ENCODE results near the gene LRP8.

Gene LRP8

GRCh38 chr1:53321776-53322602, 5.9 kb downstream of the LRP8 start:
- no peak for DNase-seq (ENCODE audit: low spot score)

DNA sequence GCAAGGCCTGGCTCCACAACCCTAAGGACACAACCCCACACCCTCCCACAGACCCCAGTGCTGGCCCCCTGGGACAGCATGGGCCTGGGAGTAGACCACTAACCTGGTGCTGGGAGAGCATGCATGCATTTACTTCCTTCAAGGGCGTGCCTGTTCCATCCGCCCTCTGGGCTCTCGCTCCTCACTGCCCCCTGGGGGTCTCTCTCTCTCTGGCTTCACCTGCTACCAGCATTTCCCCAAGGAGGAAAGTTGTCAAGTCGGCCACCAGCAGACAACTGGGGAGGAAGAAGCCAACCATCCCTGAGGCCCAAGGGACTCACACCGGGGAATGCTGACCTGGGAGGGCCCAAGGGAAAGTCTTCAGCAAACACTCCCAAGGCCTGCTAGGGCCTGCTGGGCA, 6.5 kb downstream of the LRP8 start:
- DNase-seq (ENCODE audit: low spot score), result peak; percentile 55

GRCh38 chr1:53320646-53321045, 7.2 kb downstream of the LRP8 start:
- no peak for DNase-seq (ENCODE audit: low spot score)

DNA sequence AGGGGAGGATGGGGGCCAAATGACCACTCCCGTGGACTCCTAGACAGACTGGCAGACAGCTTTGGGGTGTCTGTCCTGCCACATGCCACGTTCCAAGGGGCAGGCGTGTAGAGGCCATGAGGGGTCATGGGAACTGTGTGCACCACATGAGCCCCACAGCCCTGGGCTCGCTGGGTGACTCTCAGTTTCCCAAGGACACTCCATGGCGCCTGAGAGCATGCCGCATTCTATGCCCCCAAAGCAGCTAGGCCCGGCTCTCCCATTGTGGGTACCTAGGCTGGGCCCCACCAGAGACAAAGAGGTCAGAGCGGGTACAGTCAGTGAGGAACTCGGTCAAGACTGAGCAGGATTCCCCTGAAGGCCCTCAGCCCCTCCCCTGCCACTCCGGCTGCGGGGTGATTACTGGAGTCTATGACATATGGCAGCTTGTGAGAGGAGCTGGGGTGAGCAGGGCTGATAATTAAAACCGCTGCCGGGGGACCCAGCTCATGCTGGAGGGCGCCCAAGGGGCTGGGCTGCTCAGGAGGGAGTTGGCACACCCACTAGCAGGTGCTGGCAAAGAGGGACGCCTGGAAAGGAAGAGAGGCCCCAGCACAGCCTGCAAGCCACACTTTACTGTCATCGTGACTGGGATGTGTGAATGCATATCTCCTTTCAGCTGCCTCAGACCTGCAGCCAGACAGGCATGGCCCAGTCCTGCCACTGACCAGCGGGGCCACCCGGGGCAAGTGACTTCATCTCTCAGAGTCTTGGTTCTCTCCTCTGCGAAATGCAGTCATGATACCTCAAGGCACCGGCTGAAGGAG, 8.4 kb downstream of the LRP8 start:
- no peak for DNase-seq (ENCODE audit: low spot score)

DNA sequence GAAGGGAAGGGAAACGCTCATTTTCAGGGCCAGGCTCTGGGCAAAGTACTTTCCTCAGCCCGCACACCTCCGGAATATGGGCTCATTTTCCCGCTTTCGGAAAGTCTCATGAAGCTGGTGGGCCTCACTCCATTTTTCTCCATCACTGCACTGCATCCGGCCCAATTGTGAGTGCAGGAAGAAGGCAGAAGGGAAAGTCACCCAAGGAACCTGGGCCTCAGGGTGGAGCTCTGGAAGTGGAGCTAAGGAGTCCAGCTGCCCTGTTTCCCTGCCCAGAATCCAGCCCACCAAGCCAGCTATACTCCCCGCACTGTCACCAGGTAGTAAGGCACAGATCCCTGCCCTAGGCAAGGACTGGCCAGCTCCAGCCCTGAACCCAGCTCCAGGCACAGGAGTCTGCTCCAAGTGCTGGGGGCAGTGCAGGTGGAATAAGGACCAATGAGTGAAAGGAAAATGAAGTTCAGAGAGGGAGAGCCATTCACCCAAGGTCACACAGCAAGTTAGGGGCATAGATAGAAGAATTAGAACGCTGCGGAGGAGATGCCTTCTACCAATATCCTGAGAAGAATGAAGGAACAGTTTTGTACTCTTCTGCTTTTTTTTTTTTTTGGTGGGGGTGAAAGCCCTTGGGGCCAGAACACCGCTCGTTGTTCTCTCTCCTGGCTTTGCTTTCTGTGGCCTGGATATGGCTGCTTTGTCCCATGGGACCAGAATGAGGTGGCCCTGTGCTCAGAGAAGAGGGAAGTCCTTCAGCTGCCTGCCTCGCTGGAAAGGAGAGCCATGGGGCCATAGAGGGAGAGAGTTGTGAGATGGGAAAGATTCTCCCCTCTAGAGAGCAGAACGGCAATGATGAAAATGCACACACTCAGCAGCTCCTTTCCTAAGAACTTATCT, 10.0 kb downstream of the LRP8 start:
- no peak for DNase-seq (ENCODE audit: low spot score)

GRCh38 chr1:53316766-53317581, 10.9 kb downstream of the LRP8 start:
- no peak for DNase-seq (ENCODE audit: low spot score)

DNA sequence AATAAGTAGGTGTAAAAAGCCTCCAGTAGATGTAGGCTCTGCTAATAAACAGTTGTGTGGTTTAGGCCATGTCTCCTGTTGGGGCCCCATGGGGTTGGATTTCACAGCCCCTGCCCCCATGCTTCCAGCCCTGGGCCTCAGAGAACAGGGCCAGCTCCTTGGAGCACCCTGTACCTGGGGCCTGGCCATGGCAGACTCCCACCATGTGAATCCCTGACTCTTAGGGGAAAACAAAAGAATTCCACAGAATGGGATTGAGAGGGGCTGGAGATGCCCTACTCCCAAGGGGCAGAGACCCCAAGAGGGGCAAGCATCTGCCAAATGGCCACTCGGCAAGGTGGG, 11.5 kb downstream of the LRP8 start:
- no peak for DNase-seq (ENCODE audit: low spot score)

- DNase-seq (ENCODE audit: low spot score), result no peak
Measured at GRCh38 chr1:53315456-53316423, 12.1 kb downstream of the LRP8 start.

- DNase-seq (ENCODE audit: low spot score), result no peak
Measured at GRCh38 chr1:53315046-53315445, 12.8 kb downstream of the LRP8 start.

DNA sequence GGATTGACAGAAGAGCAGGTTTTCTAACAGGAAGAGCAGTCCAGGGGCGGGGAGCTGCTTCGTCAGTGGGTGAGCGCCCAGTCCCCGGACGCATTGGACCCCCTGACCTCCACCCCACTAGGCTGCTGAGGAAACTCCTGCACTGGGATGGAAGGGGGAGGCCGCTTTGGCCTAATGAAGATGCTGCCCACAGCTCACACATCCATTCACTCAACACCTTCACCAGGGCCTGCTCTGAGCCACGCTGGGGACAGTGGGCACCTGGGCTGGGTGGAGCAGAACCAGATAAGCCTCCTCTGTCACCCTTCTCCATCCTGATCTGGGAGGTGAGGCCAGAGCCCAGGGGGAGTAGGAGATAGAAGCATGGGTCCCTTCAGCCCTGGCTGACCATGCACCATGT, 13.3 kb downstream of the LRP8 start:
- no peak for DNase-seq (ENCODE audit: low spot score)

DNA sequence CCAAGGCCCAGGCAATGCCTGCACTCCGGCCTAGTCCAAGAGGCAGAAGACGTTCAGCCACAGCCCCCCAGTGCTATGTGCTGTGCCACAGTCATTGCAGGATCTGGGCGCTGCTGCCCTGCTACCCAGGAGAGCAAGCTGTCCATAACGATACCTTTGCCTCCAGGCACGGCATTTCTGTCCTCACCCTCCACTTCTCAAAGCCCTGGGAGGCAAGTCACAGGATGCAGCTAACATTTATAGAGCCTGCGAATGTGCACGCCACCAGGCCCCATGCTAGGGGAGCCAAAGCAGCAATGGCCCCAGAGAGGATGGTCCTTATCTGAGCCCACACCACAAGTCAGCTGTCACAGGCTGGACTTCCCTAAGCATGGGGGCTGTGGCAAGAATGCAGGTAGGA, 13.8 kb downstream of the LRP8 start:
- DNase-seq (ENCODE audit: low spot score), result no peak

- DNase-seq (ENCODE audit: low spot score), result no peak
Measured at GRCh38 chr1:53313556-53313955, 14.3 kb downstream of the LRP8 start.

DNA sequence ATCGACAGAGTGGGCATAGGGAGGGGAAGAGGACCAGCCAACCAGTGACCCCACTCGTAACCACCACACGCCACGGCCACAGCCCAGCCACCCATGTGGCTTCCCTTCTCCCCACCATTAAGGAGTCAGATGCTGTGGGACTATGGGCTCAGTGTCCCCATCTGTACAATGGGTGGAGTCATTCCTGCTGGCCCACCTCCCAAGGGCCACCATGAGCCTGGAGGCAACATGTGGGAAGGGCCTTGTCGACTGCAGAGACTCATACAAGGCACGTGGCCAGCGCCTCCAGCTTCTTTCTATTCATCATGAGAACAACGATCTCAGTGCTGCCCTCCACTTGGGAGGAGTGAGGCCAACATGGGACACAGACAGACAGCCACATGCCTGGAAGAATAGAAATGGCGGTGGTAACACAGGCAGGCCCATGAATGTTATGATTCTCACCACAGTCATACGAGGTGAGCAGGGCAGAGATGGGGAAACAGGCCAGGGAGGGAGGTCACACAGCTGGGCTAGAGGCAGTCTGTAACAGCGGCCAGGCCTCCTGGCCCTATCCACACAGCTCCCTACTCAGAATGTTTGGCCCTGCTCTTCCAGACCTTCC, 16.1 kb downstream of the LRP8 start:
- no peak for DNase-seq (ENCODE audit: low spot score)

DNA sequence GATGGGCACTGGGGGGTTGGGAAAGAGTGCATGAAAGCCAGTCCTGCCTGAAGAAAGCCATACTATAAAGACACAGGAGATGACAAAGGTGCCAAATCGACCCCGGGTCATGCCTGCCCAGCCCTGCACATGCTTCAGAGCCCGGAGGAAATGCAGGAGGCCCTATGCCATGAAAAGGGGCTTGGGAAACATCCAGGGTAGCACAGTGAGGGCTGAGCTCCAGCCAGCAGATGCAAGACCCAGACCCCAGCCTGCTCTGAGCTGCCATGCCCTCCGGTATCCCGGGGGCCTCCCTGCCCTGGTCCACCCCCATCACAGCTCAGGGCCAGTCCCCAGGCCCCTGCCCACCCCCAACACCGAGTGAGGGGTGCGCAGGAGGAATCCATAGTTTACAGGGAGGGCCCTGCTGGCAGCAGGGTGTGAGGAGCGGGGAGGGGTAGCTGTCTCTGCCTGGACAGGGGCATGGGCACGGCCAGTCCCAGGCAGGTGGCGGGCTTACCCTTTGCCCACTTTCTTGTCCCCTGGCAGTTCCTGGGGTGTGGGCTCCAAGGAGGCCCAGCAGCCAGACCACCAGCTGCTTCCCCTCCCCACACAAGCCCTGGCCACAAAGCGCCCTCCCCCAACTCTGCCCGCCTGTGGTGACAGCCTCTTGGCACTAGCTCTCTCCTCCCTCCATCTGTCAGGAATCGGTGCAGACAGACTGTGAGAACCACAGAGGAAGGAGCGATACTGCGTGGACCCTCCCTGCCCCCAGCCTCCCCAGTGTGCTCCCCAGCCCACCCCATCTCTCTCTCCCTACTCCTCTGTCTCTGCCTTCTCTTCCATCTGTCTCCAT, 16.8 kb downstream of the LRP8 start:
- DNase-seq (ENCODE audit: low spot score), result no peak

- no peak for DNase-seq (ENCODE audit: low spot score)
Measured at GRCh38 chr1:53309802-53310201, 18.1 kb downstream of the LRP8 start.

DNA sequence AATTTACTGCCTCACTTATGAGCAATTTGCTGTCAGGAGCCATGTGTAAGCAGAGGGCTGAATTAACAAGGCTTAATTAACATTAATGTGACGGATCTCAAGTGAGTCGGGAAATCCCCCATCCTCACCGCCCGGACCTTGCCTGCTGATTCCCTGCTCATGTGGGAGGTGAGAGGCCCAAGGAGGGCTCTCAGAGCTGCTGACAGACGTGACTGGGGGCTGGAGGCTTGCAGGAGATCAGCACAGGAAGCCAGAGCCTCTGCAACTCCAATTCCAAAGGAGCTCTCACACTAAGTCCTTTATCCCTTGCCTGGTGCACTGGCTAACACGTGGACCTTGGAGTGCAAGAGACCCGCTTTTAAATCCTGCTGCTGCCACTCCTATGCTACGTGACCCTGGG, 19.4 kb downstream of the LRP8 start:
- no peak for DNase-seq (ENCODE audit: low spot score)

DNA sequence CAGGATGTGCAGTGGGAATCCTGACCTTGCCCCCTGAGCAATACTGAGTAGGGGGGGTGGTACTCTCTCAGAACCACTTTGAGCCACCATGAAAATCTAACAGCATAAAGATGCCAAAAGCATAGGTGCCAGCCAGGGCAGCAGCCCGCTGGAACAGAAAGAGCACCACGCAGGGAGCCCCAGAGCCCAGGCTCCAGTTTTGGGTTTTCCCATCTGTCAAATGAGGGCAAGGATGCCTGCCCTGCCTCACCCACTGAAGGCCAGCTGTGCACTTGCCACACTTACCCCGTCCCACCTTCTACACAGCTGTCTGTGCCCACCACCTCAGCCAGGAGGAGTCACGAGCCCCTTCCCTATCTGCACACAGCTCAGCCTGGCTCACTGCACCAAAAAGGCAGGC, 20.8 kb downstream of the LRP8 start:
- no peak for DNase-seq (ENCODE audit: low spot score)

GRCh38 chr1:53306168-53306567, 21.7 kb downstream of the LRP8 start:
- DNase-seq (ENCODE audit: low spot score), result no peak

DNA sequence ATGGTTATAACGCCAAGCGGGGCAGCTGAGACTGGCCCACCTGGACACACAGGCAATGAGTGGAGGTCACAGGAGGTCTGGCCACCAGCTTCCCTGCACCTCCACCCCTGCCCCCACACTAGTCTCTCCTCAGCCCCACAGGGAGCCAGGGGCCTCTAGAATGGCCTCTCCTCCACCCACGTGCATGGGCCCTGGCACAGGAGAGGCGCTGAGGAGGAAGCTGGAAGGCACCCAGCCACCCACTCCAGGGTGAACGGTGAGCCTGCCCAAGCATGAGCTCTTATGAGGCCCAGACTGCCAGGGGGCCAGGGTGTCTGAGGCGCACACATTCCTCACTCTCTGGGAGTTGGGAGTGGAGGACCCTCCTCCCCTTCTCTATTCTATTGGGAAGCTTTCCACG, 22.2 kb downstream of the LRP8 start:
- DNase-seq (ENCODE audit: low spot score), result no peak
